Measurements from ENCODE around the gene SKIL.

DNA sequence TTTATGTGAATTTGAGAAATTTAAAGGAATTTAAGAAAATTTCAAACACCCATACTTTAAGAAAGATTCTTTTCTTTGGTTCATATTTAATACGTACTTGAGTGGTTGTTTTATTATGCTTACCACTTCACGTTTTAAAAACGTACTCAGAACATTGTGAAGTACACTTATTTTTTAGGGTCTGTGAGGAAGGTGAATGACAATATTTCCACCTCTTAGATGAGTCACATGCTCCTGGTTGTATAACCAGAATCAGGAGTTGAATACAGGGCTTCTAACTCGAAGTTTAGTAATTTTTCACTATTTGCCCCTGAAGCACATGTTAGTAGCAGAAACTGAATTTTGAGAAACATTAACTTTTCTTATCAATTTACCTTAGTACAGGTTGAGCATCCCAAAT is 7.5 kb downstream of the SKIL start:
- TF ChIP-seq, protein P1, sequence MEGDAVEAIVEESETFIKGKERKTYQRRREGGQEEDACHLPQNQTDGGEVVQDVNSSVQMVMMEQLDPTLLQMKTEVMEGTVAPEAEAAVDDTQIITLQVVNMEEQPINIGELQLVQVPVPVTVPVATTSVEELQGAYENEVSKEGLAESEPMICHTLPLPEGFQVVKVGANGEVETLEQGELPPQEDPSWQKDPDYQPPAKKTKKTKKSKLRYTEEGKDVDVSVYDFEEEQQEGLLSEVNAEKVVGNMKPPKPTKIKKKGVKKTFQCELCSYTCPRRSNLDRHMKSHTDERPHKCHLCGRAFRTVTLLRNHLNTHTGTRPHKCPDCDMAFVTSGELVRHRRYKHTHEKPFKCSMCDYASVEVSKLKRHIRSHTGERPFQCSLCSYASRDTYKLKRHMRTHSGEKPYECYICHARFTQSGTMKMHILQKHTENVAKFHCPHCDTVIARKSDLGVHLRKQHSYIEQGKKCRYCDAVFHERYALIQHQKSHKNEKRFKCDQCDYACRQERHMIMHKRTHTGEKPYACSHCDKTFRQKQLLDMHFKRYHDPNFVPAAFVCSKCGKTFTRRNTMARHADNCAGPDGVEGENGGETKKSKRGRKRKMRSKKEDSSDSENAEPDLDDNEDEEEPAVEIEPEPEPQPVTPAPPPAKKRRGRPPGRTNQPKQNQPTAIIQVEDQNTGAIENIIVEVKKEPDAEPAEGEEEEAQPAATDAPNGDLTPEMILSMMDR (IDR thresholded peaks at IDR 0.05), result no peak
- TF ChIP-seq ZFX (IDR thresholded peaks at IDR 0.05; ENCODE audit: borderline replicate concordance), result no peak
